Naive thymus-derived CD8-positive, alpha-beta T cell (primary cell): ENCODE data around the gene SPTA1. TPM values are rescaled to one million over a fixed set of nuclear protein-coding genes. Genes with fewer than 3 reads are reported as not detected.

Experiments used
- ATAC-seq, 2 donors: fragments of 150-1000 bp; cut with Tn5 transposase in 1 of 2; sonication (Bioruptor Pico), chemical (Tn5 transposase) in 1 of 2; 1 replicate in 1 of 2; 2 replicates in 1 of 2; pipeline ENCODE4 v1.10.0; 2021; ENCODE audit warnings: mild to moderate bottlenecking in 2 of 2, moderate library complexity in 2 of 2
- POLR2A ChIA-PET: fragments of 350-600 bp; sonication (Branson Sonifier 250); formaldehyde crosslinking; loops from one replicate; lab custom pipeline; 2021; ENCODE audit warnings: antibody characterized with exemption; lab: Charles Lee
- DNase-seq, 10 donors: peaks; one replicate each; pipeline versions ENCODE4 v3.0.0 to v3.0.0-alpha.2; 2020 to 2022
- H3K27ac Mint-ChIP-seq, 10 donors: one replicate each; pipeline ENCODE4 v1.8.0; 2020 to 2022; ENCODE audit warnings: mild to moderate bottlenecking in 10 of 10, mixed read lengths in 10 of 10, moderate library complexity in 4 of 10, inconsistent platforms in 1 of 10
- H3K27me3 Mint-ChIP-seq, 5 donors: one replicate each; pipeline ENCODE4 v1.8.0; 2021 to 2022; ENCODE audit warnings: mixed read lengths in 5 of 5
- H3K36me3 Mint-ChIP-seq, 3 donors: one replicate each; pipeline ENCODE4 v1.8.0; 2020 to 2022; ENCODE audit warnings: mixed read lengths in 3 of 3, mild to moderate bottlenecking in 2 of 3, inconsistent platforms in 1 of 3
- H3K4me1 Mint-ChIP-seq, 4 donors: one replicate each; pipeline ENCODE4 v1.8.0; 2021 to 2022; ENCODE audit warnings: mixed read lengths in 4 of 4
- H3K4me3 Mint-ChIP-seq, 10 donors: one replicate each; pipeline ENCODE4 v1.8.0; 2020 to 2022; ENCODE audit warnings: mild to moderate bottlenecking in 10 of 10, mixed read lengths in 10 of 10, moderate library complexity in 6 of 10, inconsistent platforms in 1 of 10
- H3K9me3 Mint-ChIP-seq, 9 donors: one replicate each; pipeline ENCODE4 v1.8.0; 2020 to 2022; ENCODE audit warnings: mixed read lengths in 9 of 9, mild to moderate bottlenecking in 3 of 9, inconsistent platforms in 1 of 9, moderate library complexity in 1 of 9
- polyA plus RNA-seq, 3 donors: library from polyadenylated mRNA; unstranded; fragments of 300-500 nt; fragmentation: Illumina TruSeq; gene quantifications; one replicate each; pipeline ENCODE4 v1.2.3, GENCODE V29; 2021
- total RNA-seq, 8 experiments: library from RNA in 2 of 8; stranded (reverse) in 2 of 8; gene quantifications; one replicate each; pipeline ENCODE4 v1.2.3 and lab custom pipeline; 2021 to 2026

SPTA1 gene
- total and polyA plus RNA-seq, 5 experiments from 2014 or later: not detected

DNA sequence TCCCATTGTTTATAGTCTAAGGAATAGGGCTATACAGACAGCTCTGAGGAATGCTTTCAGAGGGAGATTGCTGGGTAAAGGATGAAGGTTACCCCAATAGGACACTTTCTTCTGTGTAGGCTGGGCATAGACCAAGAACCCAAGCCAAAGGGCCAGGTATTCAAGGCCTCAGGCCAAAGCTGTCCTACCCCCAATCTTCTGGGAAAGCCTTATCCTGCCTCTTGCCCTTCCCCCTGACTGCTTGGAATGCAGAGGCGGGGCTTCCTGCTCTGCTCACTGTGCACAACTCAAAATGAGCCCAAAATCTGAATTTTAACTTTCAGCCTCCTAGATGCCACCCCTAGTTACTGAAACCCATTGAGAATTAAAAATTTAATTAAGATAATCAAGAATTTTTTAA lies 79.2 kb downstream of the SPTA1 start:
- no peak for DNase-seq
- H3K27ac Mint-ChIP-seq: no peak overlapping the region
- no peaks in the 10 kb centered on the region for H3K4me1 Mint-ChIP-seq
- ATAC-seq: no peak
- no peaks in the 10 kb centered on the region for H3K9me3 Mint-ChIP-seq
- peaks cover 0 to 6% (median 0%) of the 10 kb centered on the region in 5 donors for H3K27me3 Mint-ChIP-seq
- no peaks in the 10 kb centered on the region for H3K36me3 Mint-ChIP-seq
- no peak overlapping the region for H3K4me3 Mint-ChIP-seq
- POLR2A ChIA-PET: no interaction called here

DNA sequence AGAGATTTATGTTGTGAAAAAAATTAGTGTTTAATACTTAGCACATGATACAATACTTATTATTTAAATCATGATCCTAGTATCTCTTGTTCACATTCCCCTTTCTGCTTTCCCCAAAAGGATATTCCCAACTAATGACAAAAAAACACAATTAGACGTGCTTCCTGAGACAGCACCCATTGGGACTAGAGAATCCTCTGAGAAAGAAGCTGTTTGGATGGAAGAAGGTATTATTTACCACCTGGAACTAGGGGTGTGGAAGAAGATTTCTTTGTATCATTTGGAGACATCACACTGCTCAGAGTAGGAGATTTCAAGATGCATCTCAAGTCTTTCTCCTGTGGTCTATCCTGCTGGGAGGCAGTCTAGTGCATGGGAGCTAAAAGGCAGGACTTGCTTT lies 81.5 kb downstream of the SPTA1 start, which contains the start of gene OR10Z1:
TSS of gene OR10Z1 (plus strand) at position 301 of the 400 bp plus-strand sequence. CDS start 1,171 bp downstream, outside the sequence.
- DNase-seq: no peak
- Mint-ChIP-seq H3K36me3 (peaks cover 0 to under 1% (median 0%) of the 10 kb centered on the region in 3 donors), H3K9me3 (peaks cover 0 to 4% (median 0%) of the 10 kb centered on the region in 9 donors), H3K27me3 (peaks cover 0 to 6% (median 0%) of the 10 kb centered on the region in 5 donors), H3K4me1 (no peaks in the 10 kb centered on the region), H3K4me3 (no peak within 1 kb of the TSS), H3K27ac (no peak within 1 kb of the TSS)
- no peak for ATAC-seq
- POLR2A ChIA-PET: no interaction called here

DNA sequence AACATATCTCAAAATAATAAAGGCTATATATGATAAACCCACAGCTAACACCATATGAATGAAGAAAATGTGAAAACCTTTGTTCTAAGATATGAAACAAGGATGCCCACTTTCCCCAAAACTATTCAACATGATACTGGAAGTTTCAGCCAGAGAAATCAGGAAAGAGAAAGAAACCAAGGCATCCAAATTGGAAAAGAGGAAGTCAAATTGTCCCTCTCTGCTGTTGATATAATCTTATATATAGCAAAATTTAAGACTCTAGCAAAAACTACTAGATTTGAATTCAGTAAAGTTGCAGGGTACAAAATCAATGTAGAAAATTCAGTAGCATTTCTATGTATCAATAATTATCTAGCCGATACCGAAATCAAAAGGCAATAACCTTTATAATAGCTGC lies 85.8 kb downstream of the SPTA1 start:
- Mint-ChIP-seq H3K4me1 (no peaks in the 10 kb centered on the region), H3K9me3 (peaks cover 0 to 39% (median 29%) of the 10 kb centered on the region in 9 donors), H3K27me3 (peaks cover 5 to 9% (median 8%) of the 10 kb centered on the region in 5 donors), H3K36me3 (peaks cover 0 to 29% (median 10%) of the 10 kb centered on the region in 3 donors), H3K27ac (no peak overlapping the region), H3K4me3 (no peak overlapping the region)
- POLR2A ChIA-PET: no interaction called here
- no peak for DNase-seq
- ATAC-seq: no peak

DNA sequence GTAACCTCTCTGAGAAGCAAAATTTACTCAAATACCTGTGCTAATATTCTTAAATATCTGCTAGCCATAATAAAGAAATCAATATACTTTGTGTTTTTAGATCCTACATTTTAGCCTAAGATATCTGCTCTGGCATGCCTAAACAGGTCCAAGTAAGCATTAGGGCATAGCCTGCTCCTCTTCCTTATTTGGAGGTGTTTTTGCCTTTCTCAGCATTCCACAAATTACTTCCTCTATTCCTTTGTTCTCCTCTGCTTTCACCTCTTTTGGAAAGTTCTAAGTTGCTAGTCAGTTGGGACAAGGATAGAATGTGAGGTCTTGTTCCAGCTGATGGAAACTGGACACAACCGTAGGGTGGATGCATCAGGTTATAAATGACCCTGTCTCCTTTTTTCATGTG lies 99.6 kb downstream of the SPTA1 start:
- peaks cover 0 to 5% (median 0%) of the 10 kb centered on the region in 3 donors for H3K36me3 Mint-ChIP-seq
- DNase-seq: no peak
- ATAC-seq: no peak
- no peaks in the 10 kb centered on the region for H3K4me1 Mint-ChIP-seq
- peaks cover 0 to 13% (median 3%) of the 10 kb centered on the region in 9 donors for H3K9me3 Mint-ChIP-seq
- no peak overlapping the region for H3K27ac Mint-ChIP-seq
- H3K27me3 Mint-ChIP-seq: peaks cover 3 to 20% (median 11%) of the 10 kb centered on the region in 5 donors
- H3K4me3 Mint-ChIP-seq: no peak overlapping the region
- POLR2A ChIA-PET: no interaction called here

DNA sequence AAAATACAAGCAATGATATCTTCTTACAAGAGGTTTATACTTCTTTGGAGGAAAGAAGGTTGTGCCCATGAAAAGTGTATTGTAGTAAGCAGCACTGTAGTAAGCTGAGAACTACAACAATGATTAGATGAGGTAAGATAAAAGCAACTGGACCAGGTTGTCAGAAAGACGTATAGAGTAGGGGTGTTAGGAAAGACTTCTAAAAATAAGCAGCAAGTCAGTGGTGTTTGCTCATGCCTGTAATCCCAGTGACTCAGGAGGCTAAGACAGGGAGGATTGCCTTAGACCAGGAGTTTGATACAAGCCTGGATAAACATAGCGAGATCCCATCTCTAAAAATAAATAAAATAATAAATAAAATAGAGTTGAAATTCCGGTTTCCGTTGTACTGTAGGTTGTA lies 102.6 kb downstream of the SPTA1 start:
- Mint-ChIP-seq H3K36me3 (peaks cover 0 to 5% (median 0%) of the 10 kb centered on the region in 3 donors), H3K9me3 (peaks cover 0 to 11% (median 3%) of the 10 kb centered on the region in 9 donors)
- POLR2A ChIA-PET: no interaction called here

DNA sequence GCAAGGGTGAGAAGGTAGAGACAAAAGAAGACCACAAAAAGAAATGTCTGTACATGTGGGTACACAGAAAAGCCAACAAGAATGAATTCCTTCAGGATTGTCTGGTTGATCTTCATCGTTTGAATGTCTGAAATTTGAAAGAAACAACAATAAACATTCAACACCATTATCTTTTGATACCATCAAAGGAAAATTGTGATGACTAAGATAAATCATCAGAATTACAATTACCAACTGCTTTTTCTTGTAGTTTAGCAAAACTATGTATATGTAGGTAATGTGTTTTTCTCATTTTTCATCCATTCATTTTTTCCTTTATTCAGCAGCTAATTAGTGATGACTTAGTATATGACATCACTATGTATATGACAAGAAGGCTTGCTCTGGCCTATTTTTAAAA lies 106.8 kb downstream of the SPTA1 start, which contains the start of gene OR10X1:
TSS of gene OR10X1 (minus strand) at position 167 of the 400 bp plus-strand sequence. CDS start at position 167, 0 bp downstream.
- no peaks in the 10 kb centered on the region for H3K36me3 Mint-ChIP-seq
- H3K9me3 Mint-ChIP-seq: no peaks in the 10 kb centered on the region
- no peak within 1 kb of the TSS for H3K27ac Mint-ChIP-seq
- POLR2A ChIA-PET: no interaction called here
- no peak within 1 kb of the TSS for H3K4me3 Mint-ChIP-seq
- H3K27me3 Mint-ChIP-seq: peaks cover 9 to 45% (median 12%) of the 10 kb centered on the region in 5 donors
- no peaks in the 10 kb centered on the region for H3K4me1 Mint-ChIP-seq
- DNase-seq (no peak), ATAC-seq (no peak)

More for the DNA sequence above, 102.6 kb downstream of the SPTA1 start:
- Mint-ChIP-seq H3K27ac (no peak overlapping the region), H3K4me3 (no peak overlapping the region), H3K27me3 (peaks cover 6 to 35% (median 9%) of the 10 kb centered on the region in 5 donors), H3K4me1 (no peaks in the 10 kb centered on the region)
- ATAC-seq: no peak
- no peak for DNase-seq

DNA sequence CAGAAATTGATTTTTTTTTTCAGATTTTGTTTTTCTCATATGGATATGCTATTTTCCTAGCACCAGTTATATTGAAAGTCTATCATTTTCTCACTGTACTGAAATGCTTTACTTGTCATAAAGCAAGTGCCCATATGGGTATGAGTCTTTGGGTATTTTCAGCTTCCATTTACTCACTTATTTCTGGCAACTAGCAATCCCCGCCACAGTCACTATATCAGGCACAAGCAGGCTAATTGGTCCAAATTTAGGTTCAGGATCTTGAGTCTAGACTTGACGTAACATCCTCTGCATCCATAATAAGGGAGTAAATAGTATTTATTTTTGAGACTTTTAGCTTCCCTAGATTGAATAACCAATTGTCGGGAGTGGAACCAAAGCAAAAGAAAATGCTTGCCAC lies 109.0 kb downstream of the SPTA1 start:
- DNase-seq (no peak), ATAC-seq (no peak)
- Mint-ChIP-seq H3K36me3 (no peaks in the 10 kb centered on the region), H3K4me3 (no peak overlapping the region), H3K27ac (no peak overlapping the region), H3K4me1 (no peaks in the 10 kb centered on the region), H3K27me3 (peaks cover 5 to 42% (median 12%) of the 10 kb centered on the region in 5 donors), H3K9me3 (no peaks in the 10 kb centered on the region)
- POLR2A ChIA-PET: no interaction called here

DNA sequence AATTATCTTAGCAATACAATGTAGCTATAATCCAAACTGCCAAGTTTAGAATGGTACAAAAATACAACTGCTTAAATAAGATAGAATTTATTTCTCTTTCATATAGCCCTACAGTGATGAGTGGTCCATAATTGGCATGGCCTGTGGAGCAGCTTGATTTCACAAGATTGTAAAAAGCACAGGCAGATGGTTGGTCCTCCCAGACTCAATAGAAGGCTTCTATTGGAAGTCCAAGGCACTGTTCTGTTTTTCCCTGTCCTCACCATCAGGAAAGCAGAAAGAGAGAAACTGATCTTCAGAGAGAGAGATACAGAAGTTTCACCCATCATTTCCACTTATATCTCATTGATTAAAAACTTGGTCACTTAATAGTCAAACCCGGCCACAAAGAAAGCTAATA lies 114.3 kb downstream of the SPTA1 start:
- no peak for DNase-seq
- no peak overlapping the region for H3K4me3 Mint-ChIP-seq
- no peaks in the 10 kb centered on the region for H3K36me3 Mint-ChIP-seq
- H3K27ac Mint-ChIP-seq: no peak overlapping the region
- no peak for ATAC-seq
- peaks cover 0 to 13% (median 10%) of the 10 kb centered on the region in 5 donors for H3K27me3 Mint-ChIP-seq
- no peaks in the 10 kb centered on the region for H3K4me1 Mint-ChIP-seq
- H3K9me3 Mint-ChIP-seq: peaks cover 0 to 2% (median 0%) of the 10 kb centered on the region in 9 donors
- POLR2A ChIA-PET: interaction anchor here (0.6 kb wide), 1 partner anchor 50 kb away, joined by 3 read pairs; no protein-coding TSS in a partner anchor

DNA sequence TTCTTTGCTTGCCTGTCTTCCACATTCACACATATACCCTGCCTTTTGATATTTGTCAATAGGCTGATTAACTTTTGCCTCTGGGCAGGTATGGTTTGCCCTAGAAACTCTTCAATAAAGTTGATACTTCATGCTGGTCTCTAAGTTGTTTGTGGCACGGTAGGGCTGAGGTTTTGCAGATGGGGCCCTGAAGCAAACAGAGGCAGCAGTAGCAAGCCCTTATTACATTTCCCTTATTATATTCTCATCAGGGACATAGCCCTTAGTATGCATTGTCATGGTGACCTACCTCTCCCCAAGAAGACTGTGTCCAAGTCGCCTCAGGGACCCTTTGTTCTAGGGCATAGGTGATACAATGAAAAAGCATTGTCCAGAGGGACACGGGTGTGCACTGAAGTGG lies 116.0 kb downstream of the SPTA1 start, which contains the start of gene OR6P1:
TSS of gene OR6P1 (minus strand) at position 101 of the 400 bp plus-strand sequence. CDS start 6,976 bp downstream, outside the sequence.
- POLR2A ChIA-PET: no interaction called here
- H3K4me3 Mint-ChIP-seq: no peak within 1 kb of the TSS
- ATAC-seq: no peak
- peaks cover 0 to 3% (median 0%) of the 10 kb centered on the region in 9 donors for H3K9me3 Mint-ChIP-seq
- peak within 1 kb of the TSS in 1 of 10 donors; percentile 57 for H3K27ac Mint-ChIP-seq
- no peaks in the 10 kb centered on the region for H3K4me1 Mint-ChIP-seq
- H3K36me3 Mint-ChIP-seq: no peaks in the 10 kb centered on the region
- DNase-seq: no peak
- H3K27me3 Mint-ChIP-seq: peaks cover 2 to 13% (median 7%) of the 10 kb centered on the region in 5 donors

DNA sequence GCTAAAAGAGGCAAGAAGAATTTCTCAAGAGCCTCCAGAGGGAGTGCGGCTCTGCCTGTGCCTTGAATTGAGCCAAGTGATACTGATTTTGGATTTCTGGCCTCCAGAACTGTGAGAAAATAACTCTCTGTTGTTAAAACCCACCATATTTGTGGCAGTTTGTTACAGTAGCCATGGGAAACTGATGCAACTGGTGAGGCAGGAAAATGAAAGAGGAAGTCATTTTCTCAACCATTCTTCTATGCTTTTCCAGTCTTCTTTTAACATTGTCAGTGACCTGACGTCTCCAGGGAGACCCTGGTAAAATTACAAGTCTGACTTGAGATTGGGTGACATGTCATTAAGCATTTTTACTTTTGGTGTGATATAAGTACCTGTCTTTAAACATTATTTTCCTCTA lies 121.9 kb downstream of the SPTA1 start:
- Mint-ChIP-seq H3K9me3 (peaks cover 0 to 9% (median 1%) of the 10 kb centered on the region in 9 donors), H3K27me3 (peaks cover 5 to 21% (median 12%) of the 10 kb centered on the region in 5 donors), H3K36me3 (no peaks in the 10 kb centered on the region), H3K27ac (no peak overlapping the region), H3K4me3 (no peak overlapping the region), H3K4me1 (peaks cover 0 to 11% (median 0%) of the 10 kb centered on the region in 4 donors)
- ATAC-seq (no peak), DNase-seq (no peak)
- POLR2A ChIA-PET: no interaction called here

DNA sequence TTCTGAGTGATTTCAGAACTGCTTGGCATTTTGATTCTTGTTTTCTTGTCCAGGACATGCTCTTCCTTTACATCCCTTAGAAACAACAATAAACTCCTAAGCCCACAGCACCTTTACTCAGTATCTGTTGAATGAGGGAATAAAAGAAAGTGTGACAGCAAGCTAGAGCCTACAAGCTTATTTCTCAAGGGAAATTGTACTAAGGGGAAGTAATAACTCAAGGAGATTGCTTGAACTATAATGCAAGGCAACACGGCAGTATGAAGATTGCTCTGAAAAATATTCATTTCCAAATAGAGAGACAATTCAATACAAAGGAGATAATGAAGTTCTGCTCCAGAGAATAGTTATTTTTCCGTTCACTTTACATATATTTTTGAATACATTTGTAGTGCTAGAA lies 122.7 kb downstream of the SPTA1 start:
- Mint-ChIP-seq H3K36me3 (no peaks in the 10 kb centered on the region), H3K4me3 (no peak overlapping the region), H3K27ac (no peak overlapping the region), H3K4me1 (peaks cover 0 to 11% (median 0%) of the 10 kb centered on the region in 4 donors), H3K27me3 (peaks cover 5 to 21% (median 12%) of the 10 kb centered on the region in 5 donors), H3K9me3 (peaks cover 0 to 9% (median 1%) of the 10 kb centered on the region in 9 donors)
- DNase-seq (no peak), ATAC-seq (no peak)
- POLR2A ChIA-PET: no interaction called here
